GM13976 (cell line): ENCODE data around the gene KATNBL1.

Experiments
- DNase-seq: peaks from one replicate; pipeline ENCODE4 v3.0.0; 2012; ENCODE audit warnings: low spot score
- in situ Hi-C: fragments of 300-500 bp; cut with MboI; formaldehyde crosslinking; loops from one replicate; pipeline ENCODE4 v1.12.0; 2022; ENCODE audit warnings: low sequenced_read_pairs, mixed read lengths, inconsistent platforms; ENCODE audit not compliant: unreplicated experiment
- TF ChIP-seq, protein P1 (sequence below): IDR thresholded peaks from 2 replicates; pipeline ENCODE4 v1.5.1; 2012; ENCODE audit warnings: borderline replicate concordance, mild to moderate bottlenecking; ENCODE audit not compliant: insufficient read depth; ENCODE audit errors: extremely low read depth, missing control alignments, control extremely low read depth

KATNBL1 gene

DNA sequence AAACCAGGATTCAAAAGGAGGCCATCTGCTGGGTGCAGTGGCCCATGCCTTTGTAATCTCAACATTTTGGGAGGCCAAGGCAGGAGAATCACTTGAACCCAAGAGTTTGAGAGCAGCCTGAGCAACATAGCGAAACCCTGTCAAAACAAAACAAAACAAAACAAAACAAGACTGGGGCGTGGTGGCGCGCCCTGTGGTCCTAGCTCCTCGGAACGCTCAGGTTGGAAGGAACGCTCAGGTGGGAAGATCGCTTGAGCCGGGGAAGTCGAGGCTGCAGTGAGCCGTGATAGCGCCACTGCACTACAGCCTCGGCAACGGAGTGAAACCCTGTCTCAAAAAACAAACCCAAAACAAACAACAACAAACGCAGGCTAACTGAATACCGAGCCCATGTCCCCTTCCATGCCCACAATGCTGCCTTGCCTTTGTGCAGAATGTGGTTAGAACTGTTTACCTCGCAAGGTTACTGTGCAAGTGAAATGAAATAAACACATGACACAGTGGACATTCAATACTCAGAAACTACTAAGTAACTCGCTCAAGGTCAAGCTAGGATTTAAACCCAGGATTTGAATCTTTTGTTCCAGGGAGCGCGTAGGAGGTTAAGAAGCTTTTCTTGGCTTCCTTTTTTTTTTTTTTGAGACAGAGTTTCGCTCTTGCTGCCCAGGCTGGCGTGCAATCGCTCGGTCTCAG is 14.2 kb upstream of the KATNBL1 start:
- in situ Hi-C loops: no loop called here
- DNase-seq: peak; percentile 40
- TF ChIP-seq, protein P1, sequence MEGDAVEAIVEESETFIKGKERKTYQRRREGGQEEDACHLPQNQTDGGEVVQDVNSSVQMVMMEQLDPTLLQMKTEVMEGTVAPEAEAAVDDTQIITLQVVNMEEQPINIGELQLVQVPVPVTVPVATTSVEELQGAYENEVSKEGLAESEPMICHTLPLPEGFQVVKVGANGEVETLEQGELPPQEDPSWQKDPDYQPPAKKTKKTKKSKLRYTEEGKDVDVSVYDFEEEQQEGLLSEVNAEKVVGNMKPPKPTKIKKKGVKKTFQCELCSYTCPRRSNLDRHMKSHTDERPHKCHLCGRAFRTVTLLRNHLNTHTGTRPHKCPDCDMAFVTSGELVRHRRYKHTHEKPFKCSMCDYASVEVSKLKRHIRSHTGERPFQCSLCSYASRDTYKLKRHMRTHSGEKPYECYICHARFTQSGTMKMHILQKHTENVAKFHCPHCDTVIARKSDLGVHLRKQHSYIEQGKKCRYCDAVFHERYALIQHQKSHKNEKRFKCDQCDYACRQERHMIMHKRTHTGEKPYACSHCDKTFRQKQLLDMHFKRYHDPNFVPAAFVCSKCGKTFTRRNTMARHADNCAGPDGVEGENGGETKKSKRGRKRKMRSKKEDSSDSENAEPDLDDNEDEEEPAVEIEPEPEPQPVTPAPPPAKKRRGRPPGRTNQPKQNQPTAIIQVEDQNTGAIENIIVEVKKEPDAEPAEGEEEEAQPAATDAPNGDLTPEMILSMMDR: no peak

DNA sequence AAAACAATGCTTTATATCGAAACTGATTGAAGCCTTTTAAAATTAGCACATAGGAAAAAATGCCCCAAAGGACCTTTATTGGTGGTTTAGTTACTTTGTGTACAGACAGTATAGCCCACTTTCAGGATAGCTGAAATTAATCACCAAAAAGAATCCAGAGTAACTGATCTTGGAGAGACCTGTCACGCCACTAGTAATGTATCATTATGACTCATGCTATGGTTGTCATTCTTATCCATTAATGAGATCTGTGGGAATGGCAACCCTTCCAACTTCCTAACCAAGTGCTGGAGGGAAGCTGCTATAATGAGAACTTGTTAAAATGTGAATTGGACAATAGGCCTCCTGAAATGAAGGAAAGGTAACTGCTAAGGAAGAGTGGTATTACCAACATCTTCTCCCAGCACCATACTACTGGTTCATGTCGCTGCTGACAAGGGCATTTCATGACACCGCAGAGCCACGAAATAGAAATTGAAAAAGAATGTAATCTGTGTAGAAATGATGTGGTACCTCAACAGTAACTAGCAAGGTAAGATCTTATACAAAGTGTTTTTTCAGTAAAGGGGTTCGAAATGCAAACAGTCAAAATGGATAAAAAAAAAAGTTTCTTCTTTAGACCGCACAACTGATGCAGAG is 7.8 kb upstream of the KATNBL1 start:
- TF ChIP-seq, protein P1: no peak
- DNase-seq: no peak
- in situ Hi-C loops: loop anchor here (10.0 kb wide), 1 partner anchor 113 kb away; the partner anchor contains the start of genes EMC7 and PGBD4

DNA sequence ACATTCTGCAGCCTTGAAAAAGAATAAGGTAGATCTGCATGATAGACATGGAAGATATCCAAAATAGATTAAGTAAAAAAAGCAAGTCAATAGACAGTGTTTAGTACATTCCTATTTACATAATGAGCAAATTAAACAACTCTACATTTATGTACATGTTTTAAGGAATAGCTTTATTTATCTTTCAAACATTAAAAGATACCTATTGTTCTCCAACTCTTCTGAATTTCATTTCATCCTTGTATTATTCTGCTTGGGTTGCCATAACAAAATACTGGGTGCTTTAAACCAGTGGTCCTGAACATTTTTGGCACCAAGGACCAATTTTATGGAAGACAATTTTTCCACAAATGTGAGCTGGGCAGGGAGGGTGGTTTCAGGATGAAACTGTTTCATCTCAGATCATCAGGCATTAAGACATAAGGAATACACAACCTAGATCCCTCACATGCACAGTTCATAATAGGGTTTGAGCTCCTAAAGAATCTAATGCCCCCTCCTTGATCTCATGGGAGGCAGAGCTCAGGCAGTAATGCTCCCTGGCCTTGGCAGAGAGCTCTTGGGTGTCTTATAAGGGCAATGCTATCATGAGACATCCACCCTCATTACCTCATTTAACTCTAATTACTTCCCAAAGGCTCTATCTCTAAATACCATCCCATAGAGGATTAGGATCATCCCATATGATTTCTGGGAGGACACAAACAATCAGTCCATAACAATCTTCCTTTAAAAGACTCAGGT is 6.8 kb upstream of the KATNBL1 start:
- no peak for DNase-seq
- TF ChIP-seq, protein P1: no peak
- in situ Hi-C loops: loop anchor here (10.0 kb wide), 1 partner anchor 112 kb away; the partner anchor contains the start of genes EMC7 and PGBD4

DNA sequence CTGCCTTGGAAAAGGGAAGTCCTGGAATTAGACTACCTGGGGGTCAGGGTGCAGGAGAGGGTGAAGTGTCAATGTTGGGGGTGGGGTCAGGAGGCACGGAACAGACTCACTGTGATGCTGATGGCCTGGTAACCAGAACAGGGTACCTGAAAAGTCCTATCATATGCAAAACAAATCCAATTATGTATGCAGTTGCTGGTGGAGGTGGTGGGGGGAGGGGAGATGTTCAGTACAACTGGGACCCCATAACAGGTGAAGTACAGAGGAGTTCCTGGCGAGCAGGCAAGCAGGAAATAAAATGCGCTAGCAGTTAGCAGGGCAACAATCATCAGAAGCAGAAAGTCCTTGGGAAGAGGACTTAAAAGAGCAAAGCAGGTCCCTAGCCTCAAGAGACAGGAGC is 4.2 kb upstream of the KATNBL1 start:
- no peak for DNase-seq
- TF ChIP-seq, protein P1: no peak
- in situ Hi-C loops: loop anchor here (5.0 to 10.0 kb wide), 2 partner anchors 109 to 152 kb away; partner anchors contain the start of genes EMC7 and PGBD4

DNA sequence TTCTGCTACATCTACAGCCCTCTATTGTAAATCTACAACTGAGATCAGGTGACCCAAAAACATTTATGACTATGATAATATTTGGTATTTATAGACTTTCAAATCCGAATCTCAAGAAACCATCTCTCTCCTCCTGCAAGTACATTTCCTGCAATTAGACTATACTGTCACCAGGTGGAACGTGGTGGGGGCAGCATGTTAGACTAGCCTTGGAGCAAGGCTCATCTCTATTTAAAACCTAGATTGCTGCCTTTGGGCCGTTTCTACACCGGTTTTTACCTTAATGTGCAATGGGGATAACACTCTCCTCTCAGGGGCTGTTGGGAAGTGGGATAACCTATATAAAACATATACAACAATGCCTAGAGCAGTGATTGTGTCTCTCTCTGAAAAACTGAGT is 3.8 kb upstream of the KATNBL1 start:
- in situ Hi-C loops: loop anchor here (5.0 to 10.0 kb wide), 2 partner anchors 109 to 151 kb away; partner anchors contain the start of genes EMC7 and PGBD4
- no peak for DNase-seq
- TF ChIP-seq, protein P1: no peak

DNA sequence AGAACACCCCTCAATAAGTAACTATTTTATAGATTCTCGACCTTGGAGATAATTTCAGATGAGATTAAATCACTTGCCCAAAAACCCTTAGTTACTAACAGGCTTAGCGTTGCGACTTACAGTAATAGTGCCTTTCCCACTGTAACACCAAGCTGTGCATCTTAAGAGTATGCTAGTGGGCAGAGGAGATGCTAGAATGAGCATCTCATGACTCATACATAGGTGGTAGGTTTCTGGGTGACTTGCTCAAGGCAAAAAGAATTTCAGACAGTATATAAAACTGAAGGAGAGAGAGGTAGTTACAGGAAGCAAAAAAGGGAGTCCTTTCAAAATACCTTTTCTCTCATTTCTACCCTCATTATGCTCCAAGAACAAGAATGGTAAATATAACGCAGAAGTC is 3.9 kb downstream of the KATNBL1 start:
- no peak for DNase-seq
- TF ChIP-seq, protein P1: no peak
- in situ Hi-C loops: no loop called here
